Measurements from ENCODE around the gene MYO5B. TPM values are rescaled to one million over a fixed set of nuclear protein-coding genes. Genes with fewer than 3 reads are reported as not detected.
A peak's percentile ranks its signal among the peaks of the same experiment; 100 is the strongest.
"Not testable (repeated sequence)": the region's sequence is repeated elsewhere in the genome, so short reads cannot be mapped to it uniquely, and the experiment has no call there.

The MYO5B gene
- total RNA-seq (2014; rRNA removed; shearing (Covaris generic)) = 2.7 and 3.7 TPM in 2 replicates

GRCh38 chr18:50194631-50195532 lies at the start of gene MYO5B:
Gene MYO5B, minus strand, starts transcription at chr18:50195147. Its CDS starts 354 bp downstream, at chr18:50194793.
- Histone ChIP-seq H3K36me3 (replicated peaks; ENCODE audit: control insufficient read depth, insufficient read depth, low read length) (no peaks in the 10 kb centered on the region), H3K4me3 (ENCODE audit: insufficient read depth, low read depth, low read length) (peak within 1 kb of the TSS; percentile 60), H3K27me3 (ENCODE audit: control insufficient read depth, insufficient read depth, low read length) (peaks cover 55% of the 10 kb centered on the region)
- peak; percentile 97 for DNase-seq

- not testable (repeated sequence) for H3K4me3 ChIP-seq (ENCODE audit: insufficient read depth, low read depth, low read length); H3K36me3 ChIP-seq (replicated peaks; ENCODE audit: control insufficient read depth, insufficient read depth, low read length); H3K27me3 ChIP-seq (ENCODE audit: control insufficient read depth, insufficient read depth, low read length); DNase-seq
Observed at GRCh38 chr18:50241768-50242167, 46.8 kb upstream of the MYO5B start.

- no peaks in the 10 kb centered on the region for H3K36me3 ChIP-seq (replicated peaks; ENCODE audit: control insufficient read depth, insufficient read depth, low read length)
- no peak for DNase-seq
- H3K27me3 ChIP-seq (ENCODE audit: control insufficient read depth, insufficient read depth, low read length) = no peaks in the 10 kb centered on the region
- H3K4me3 ChIP-seq (ENCODE audit: insufficient read depth, low read depth, low read length) = no peak overlapping the region
Observed at GRCh38 chr18:50240080-50240563, 45.2 kb upstream of the MYO5B start.

GRCh38 chr18:50232419-50232818 lies 37.5 kb upstream of the MYO5B start:
- no peaks in the 10 kb centered on the region for H3K36me3 ChIP-seq (replicated peaks; ENCODE audit: control insufficient read depth, insufficient read depth, low read length)
- H3K4me3 ChIP-seq (ENCODE audit: insufficient read depth, low read depth, low read length) = no peak overlapping the region
- no peak for DNase-seq
- H3K27me3 ChIP-seq (ENCODE audit: control insufficient read depth, insufficient read depth, low read length) = no peaks in the 10 kb centered on the region

GRCh38 chr18:50231621-50232020 lies 36.7 kb upstream of the MYO5B start:
- no peak overlapping the region for H3K4me3 ChIP-seq (ENCODE audit: insufficient read depth, low read depth, low read length)
- H3K36me3 ChIP-seq (replicated peaks; ENCODE audit: control insufficient read depth, insufficient read depth, low read length) = no peaks in the 10 kb centered on the region
- H3K27me3 ChIP-seq (ENCODE audit: control insufficient read depth, insufficient read depth, low read length) = no peaks in the 10 kb centered on the region
- no peak for DNase-seq

GRCh38 chr18:50220249-50220648 lies 25.3 kb upstream of the MYO5B start:
- not testable (repeated sequence) for DNase-seq; H3K36me3 ChIP-seq (replicated peaks; ENCODE audit: control insufficient read depth, insufficient read depth, low read length); H3K27me3 ChIP-seq (ENCODE audit: control insufficient read depth, insufficient read depth, low read length); H3K4me3 ChIP-seq (ENCODE audit: insufficient read depth, low read depth, low read length)

- DNase-seq = peak; percentile 46
- H3K4me3 ChIP-seq (ENCODE audit: insufficient read depth, low read depth, low read length) = no peak overlapping the region
Observed at GRCh38 chr18:50218432-50219197, 23.7 kb upstream of the MYO5B start.

GRCh38 chr18:50209311-50209710 lies 14.4 kb upstream of the MYO5B start:
- Histone ChIP-seq H3K4me3 (ENCODE audit: insufficient read depth, low read depth, low read length) (no peak overlapping the region), H3K36me3 (replicated peaks; ENCODE audit: control insufficient read depth, insufficient read depth, low read length) (no peaks in the 10 kb centered on the region), H3K27me3 (ENCODE audit: control insufficient read depth, insufficient read depth, low read length) (no peaks in the 10 kb centered on the region; the same call in 1 of the 2 replicates)
- no peak for DNase-seq

More at GRCh38 chr18:50218432-50219197, 23.7 kb upstream of the MYO5B start:
- Histone ChIP-seq H3K36me3 (replicated peaks; ENCODE audit: control insufficient read depth, insufficient read depth, low read length) (no peaks in the 10 kb centered on the region), H3K27me3 (ENCODE audit: control insufficient read depth, insufficient read depth, low read length) (no peaks in the 10 kb centered on the region)

GRCh38 chr18:50207722-50208121 lies 12.8 kb upstream of the MYO5B start:
- Histone ChIP-seq H3K4me3 (ENCODE audit: insufficient read depth, low read depth, low read length) (no peak overlapping the region), H3K36me3 (replicated peaks; ENCODE audit: control insufficient read depth, insufficient read depth, low read length) (no peaks in the 10 kb centered on the region), H3K27me3 (ENCODE audit: control insufficient read depth, insufficient read depth, low read length) (peaks cover 7% of the 10 kb centered on the region; the same call in 1 of the 2 replicates)
- no peak for DNase-seq

- peak; percentile 75 for DNase-seq
- Histone ChIP-seq H3K4me3 (ENCODE audit: insufficient read depth, low read depth, low read length) (peak overlapping the region; percentile 17; the same call in 1 of the 2 replicates), H3K36me3 (replicated peaks; ENCODE audit: control insufficient read depth, insufficient read depth, low read length) (no peaks in the 10 kb centered on the region), H3K27me3 (ENCODE audit: control insufficient read depth, insufficient read depth, low read length) (peaks cover 7% of the 10 kb centered on the region; the same call in 1 of the 2 replicates)
Observed at GRCh38 chr18:50203801-50204604, 9.1 kb upstream of the MYO5B start.

- H3K27me3 ChIP-seq (ENCODE audit: control insufficient read depth, insufficient read depth, low read length) = peaks cover 10% of the 10 kb centered on the region
- DNase-seq = no peak
- H3K4me3 ChIP-seq (ENCODE audit: insufficient read depth, low read depth, low read length) = no peak overlapping the region
- H3K36me3 ChIP-seq (replicated peaks; ENCODE audit: control insufficient read depth, insufficient read depth, low read length) = no peaks in the 10 kb centered on the region
Observed at GRCh38 chr18:50201476-50202018, 6.6 kb upstream of the MYO5B start.

GRCh38 chr18:50199921-50200320 lies 5.0 kb upstream of the MYO5B start:
- H3K27me3 ChIP-seq (ENCODE audit: control insufficient read depth, insufficient read depth, low read length) = peaks cover 24% of the 10 kb centered on the region
- H3K4me3 ChIP-seq (ENCODE audit: insufficient read depth, low read depth, low read length) = no peak overlapping the region
- no peak for DNase-seq
- no peaks in the 10 kb centered on the region for H3K36me3 ChIP-seq (replicated peaks; ENCODE audit: control insufficient read depth, insufficient read depth, low read length)

GRCh38 chr18:50199346-50199855 lies 4.5 kb upstream of the MYO5B start:
- Histone ChIP-seq H3K36me3 (replicated peaks; ENCODE audit: control insufficient read depth, insufficient read depth, low read length) (no peaks in the 10 kb centered on the region), H3K4me3 (ENCODE audit: insufficient read depth, low read depth, low read length) (no peak overlapping the region), H3K27me3 (ENCODE audit: control insufficient read depth, insufficient read depth, low read length) (peaks cover 27% of the 10 kb centered on the region)
- DNase-seq = no peak
